Upper lobe of left lung (tissue), 6 donors: ENCODE measurements around the gene FEZ2. TPM values are rescaled to one million over a fixed set of nuclear protein-coding genes. Genes with fewer than 3 reads are reported as not detected.

Experiments
- ATAC-seq, 2 donors: fragments of 200-7000 bp; cut with Tn5 transposase; one replicate each; pipeline ENCODE4 v1.9.1; 2022; ENCODE audit warnings: mild to moderate bottlenecking in 2 of 2, moderate library complexity in 2 of 2; ENCODE audit not compliant: low FRiP score in 2 of 2
- DNase-seq, 2 donors: peaks; one replicate each; pipeline ENCODE4 v3.0.0-alpha.2; 2019 to 2020
- H3K27ac ChIP-seq, 4 donors: fragments of 200-600 bp; sonication (generic); one replicate each; pipeline ENCODE4 v1.5.1; 2016 to 2019
- H3K27me3 ChIP-seq, 4 donors: fragments of 200-600 bp; sonication (generic); one replicate each; pipeline ENCODE4 v1.5.1; 2017 to 2019
- H3K36me3 ChIP-seq, 4 donors: fragments of 200-600 bp; sonication (generic); one replicate each; pipeline ENCODE4 v1.5.1; 2016 to 2019
- H3K4me1 ChIP-seq, 4 donors: fragments of 200-600 bp; sonication (generic); one replicate each; pipeline ENCODE4 v1.5.1; 2018 to 2019
- H3K4me3 ChIP-seq, 4 donors: fragments of 200-600 bp; sonication (generic); one replicate each; pipeline ENCODE4 v1.5.1; 2017 to 2019; ENCODE audit warnings: mild to moderate bottlenecking in 2 of 4, moderate library complexity in 1 of 4
- H3K9me3 ChIP-seq, 4 donors: fragments of 200-600 bp; sonication (generic); one replicate each; pipeline ENCODE4 v1.5.1; 2018 to 2019
- EP300 ChIP-seq, 4 donors: sonication (generic); formaldehyde crosslinking; IDR thresholded peaks; one replicate each; pipeline ENCODE4 v1.5.1; 2017; ENCODE audit warnings: antibody characterized with exemption in 4 of 4, control low read depth in 2 of 4
- POLR2A ChIP-seq, 4 donors: fragments of 450-650 bp; IDR thresholded peaks; one replicate each; pipeline ENCODE4 v1.5.1; 2016 to 2017; ENCODE audit warnings: antibody characterized with exemption in 4 of 4, mild to moderate bottlenecking in 2 of 4
- POLR2AphosphoS5 ChIP-seq, 2 donors: sonication (generic); formaldehyde crosslinking; IDR thresholded peaks; one replicate each; pipeline ENCODE4 v1.5.1; 2017; ENCODE audit warnings: antibody characterized with exemption in 2 of 2
- WGBS, 2 donors: methylation state at CpG; one replicate each; pipeline ENCODE4 v1.1.5; 2017 to 2018; 5-methylcytosine and 5-hydroxymethylcytosine counted together
- total RNA-seq, 6 donors: library from RNA; depleted of rRNA in 4 of 6; stranded (reverse); fragments of >200 nt in 4 of 6; gene quantifications; one replicate each; pipeline versions ENCODE4 v1.1.0 to v1.2.1, GENCODE V29; 2016 to 2021
- TF ChIP-seq, protein P1 (sequence below), 6 experiments: fragments of 450-650 bp in 4 of 6; fragments of 200-600 bp in 2 of 6; sonication (generic) in 2 of 6; IDR thresholded peaks; one replicate each; pipeline ENCODE4 v1.5.1; 2016 to 2019; ENCODE audit warnings: antibody characterized with exemption in 6 of 6
- donor health status: DM: no; HTN: no; CAD: no; lungs with moderate emphysema.
- donor health status: DM: no; HTN: yes; CAD: no; lungs with severe emphysema.

The FEZ2 gene
- total RNA-seq, 6 donors from 2014 or later: 38.2 to 81.1 (median 43.1) TPM

DNA sequence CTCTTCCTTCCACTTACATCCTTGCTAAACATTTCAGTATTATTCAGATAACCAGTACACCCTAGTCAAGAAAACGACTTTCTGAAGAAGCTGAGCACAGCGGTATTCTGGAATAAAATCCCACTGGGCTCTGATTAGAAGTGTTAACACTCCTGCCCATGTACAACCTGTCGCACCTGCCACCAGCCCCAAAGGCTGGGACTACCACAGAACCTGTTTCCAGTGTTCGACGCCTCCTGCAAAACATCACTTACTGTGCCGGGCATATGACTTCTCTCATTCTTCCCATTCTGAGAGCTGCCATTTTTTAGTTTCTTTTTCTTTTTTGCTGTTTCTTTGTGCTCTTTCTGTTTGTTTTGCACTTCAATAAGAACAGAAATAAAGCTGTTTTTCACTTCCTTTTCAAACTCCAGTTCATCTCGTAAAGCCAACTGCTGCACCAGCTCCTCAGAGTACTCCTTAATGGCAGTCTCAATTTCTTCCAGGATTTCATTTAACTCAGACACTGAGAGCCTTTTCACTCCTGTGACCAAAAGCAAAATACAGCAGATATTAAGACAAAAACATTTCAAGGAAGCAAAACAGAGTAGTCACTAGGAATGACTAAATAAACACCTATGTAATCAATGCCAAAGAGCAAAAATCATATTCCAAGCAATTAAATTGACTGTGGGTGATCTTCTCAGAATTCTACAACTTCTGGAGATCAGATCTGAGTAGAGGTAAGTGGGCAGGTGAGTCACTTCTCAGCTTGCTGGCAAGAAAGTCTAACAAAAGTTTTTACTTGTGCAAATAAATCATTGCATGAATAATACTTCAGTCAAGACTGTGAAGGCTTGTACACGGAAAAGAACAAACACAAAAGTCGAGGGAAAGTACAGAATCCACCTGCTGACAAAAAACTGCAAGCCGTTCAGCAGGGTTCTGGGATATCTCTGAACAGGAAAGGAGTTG lies 19.3 kb downstream of the FEZ2 start:
- H3K4me1 ChIP-seq: peaks cover 0 to 16% (median 9%) of the 10 kb centered on the region in 4 donors
- peak; percentile 54 to 84 for ATAC-seq
- peak in 1 of 2 donors; percentile 64 for DNase-seq
- peak overlapping the region; percentile 22 to 63 (median 42) for H3K27ac ChIP-seq
- peak overlapping the region in 2 of 4 donors; percentile 17 to 24 for H3K4me3 ChIP-seq
- 59 to 73% methylated on average over 10 of the region's 10 CpGs for WGBS, 2 donors
- no peaks in the 10 kb centered on the region for H3K27me3 ChIP-seq
- H3K9me3 ChIP-seq: no peaks in the 10 kb centered on the region
- H3K36me3 ChIP-seq: peaks cover 3 to 89% (median 29%) of the 10 kb centered on the region in 4 donors
- TF ChIP-seq POLR2A (IDR thresholded peaks at IDR 0.05) (no peak), EP300 (IDR thresholded peaks at IDR 0.05) (peak in 1 of 4 donors; percentile 30)

DNA sequence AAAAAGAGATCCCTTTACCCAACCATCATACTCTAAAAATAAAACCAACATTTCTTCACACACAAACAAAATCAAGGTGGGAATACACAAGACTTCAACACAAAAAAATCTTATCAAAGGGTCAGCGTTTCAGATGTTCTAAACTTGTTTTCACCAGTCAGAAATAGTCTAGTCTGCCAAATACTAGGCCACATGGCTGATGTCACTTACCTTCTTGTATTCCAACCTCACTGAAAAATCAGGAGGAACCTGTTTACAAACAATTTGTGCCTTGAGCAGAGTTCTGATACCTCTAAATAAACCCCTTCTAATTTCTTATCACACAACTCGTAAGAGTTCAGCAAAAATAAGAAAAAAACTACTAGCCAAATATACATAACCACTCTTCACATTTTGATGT lies 20.1 kb downstream of the FEZ2 start:
- Histone ChIP-seq H3K4me1 (peaks cover 0 to 16% (median 9%) of the 10 kb centered on the region in 4 donors), H3K36me3 (peaks cover 3 to 87% (median 29%) of the 10 kb centered on the region in 4 donors), H3K27me3 (no peaks in the 10 kb centered on the region), H3K27ac (peak overlapping the region in 3 of 4 donors; percentile 28 to 55 (median 37)), H3K9me3 (no peaks in the 10 kb centered on the region), H3K4me3 (peak overlapping the region in 2 of 4 donors; percentile 17 to 24)
- no peak for ATAC-seq
- no peak for DNase-seq
- WGBS, 2 donors: 73 to 83% methylated on average over 2 of the region's 2 CpGs
- no peak for TF ChIP-seq POLR2A (IDR thresholded peaks at IDR 0.05)
- TF ChIP-seq, protein P1, sequence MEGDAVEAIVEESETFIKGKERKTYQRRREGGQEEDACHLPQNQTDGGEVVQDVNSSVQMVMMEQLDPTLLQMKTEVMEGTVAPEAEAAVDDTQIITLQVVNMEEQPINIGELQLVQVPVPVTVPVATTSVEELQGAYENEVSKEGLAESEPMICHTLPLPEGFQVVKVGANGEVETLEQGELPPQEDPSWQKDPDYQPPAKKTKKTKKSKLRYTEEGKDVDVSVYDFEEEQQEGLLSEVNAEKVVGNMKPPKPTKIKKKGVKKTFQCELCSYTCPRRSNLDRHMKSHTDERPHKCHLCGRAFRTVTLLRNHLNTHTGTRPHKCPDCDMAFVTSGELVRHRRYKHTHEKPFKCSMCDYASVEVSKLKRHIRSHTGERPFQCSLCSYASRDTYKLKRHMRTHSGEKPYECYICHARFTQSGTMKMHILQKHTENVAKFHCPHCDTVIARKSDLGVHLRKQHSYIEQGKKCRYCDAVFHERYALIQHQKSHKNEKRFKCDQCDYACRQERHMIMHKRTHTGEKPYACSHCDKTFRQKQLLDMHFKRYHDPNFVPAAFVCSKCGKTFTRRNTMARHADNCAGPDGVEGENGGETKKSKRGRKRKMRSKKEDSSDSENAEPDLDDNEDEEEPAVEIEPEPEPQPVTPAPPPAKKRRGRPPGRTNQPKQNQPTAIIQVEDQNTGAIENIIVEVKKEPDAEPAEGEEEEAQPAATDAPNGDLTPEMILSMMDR (IDR thresholded peaks at IDR 0.05): no peak

DNA sequence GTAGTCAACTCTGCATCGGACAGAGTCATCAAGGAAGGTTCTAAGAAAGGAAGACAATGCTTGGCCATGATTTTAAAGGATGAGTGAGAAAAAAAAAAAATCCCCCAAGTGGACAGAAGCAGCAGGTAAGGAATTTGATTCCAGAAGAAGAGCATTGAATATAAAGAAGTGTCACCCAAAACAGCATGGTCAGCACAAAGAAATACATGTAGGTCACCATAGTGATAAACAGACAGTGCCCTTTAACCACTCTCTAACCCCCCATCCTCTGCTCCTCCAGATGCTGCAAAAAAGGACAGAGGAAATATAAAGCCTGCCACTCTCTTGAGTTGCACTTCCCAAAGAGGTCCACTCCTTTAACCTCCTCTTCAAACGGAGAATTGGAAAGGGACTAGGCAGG lies 23.4 kb downstream of the FEZ2 start:
- H3K36me3 ChIP-seq: peaks cover 3 to 68% (median 13%) of the 10 kb centered on the region in 4 donors
- H3K27me3 ChIP-seq: no peaks in the 10 kb centered on the region
- H3K4me1 ChIP-seq: peaks cover 0 to 14% (median 6%) of the 10 kb centered on the region in 4 donors
- no peak for DNase-seq
- TF ChIP-seq POLR2A (IDR thresholded peaks at IDR 0.05) (no peak), EP300 (IDR thresholded peaks at IDR 0.05) (no peak), POLR2AphosphoS5 (IDR thresholded peaks at IDR 0.05) (no peak)
- TF ChIP-seq, protein P1 (IDR thresholded peaks at IDR 0.05): no peak
- 86 to 93% methylated on average over 2 of the region's 2 CpGs for WGBS, 2 donors
- ATAC-seq: no peak
- no peaks in the 10 kb centered on the region for H3K9me3 ChIP-seq
- no peak overlapping the region for H3K4me3 ChIP-seq
- H3K27ac ChIP-seq: no peak overlapping the region

GRCh38 chr2:36573165-36573564 lies 24.8 kb downstream of the FEZ2 start:
- no peak overlapping the region for H3K27ac ChIP-seq
- ATAC-seq: no peak
- TF ChIP-seq POLR2AphosphoS5 (IDR thresholded peaks at IDR 0.05) (no peak), POLR2A (IDR thresholded peaks at IDR 0.05) (no peak), EP300 (IDR thresholded peaks at IDR 0.05) (no peak)
- TF ChIP-seq, protein P1 (IDR thresholded peaks at IDR 0.05): no peak
- peaks cover 2 to 54% (median 6%) of the 10 kb centered on the region in 4 donors for H3K36me3 ChIP-seq
- H3K27me3 ChIP-seq: no peaks in the 10 kb centered on the region
- DNase-seq: no peak
- H3K9me3 ChIP-seq: no peaks in the 10 kb centered on the region
- peaks cover 0 to 16% (median 12%) of the 10 kb centered on the region in 4 donors for H3K4me1 ChIP-seq
- no peak overlapping the region for H3K4me3 ChIP-seq
- 70 to 71% methylated on average over 1 of the region's 1 CpG for WGBS, 2 donors

- ATAC-seq (no peak), DNase-seq (no peak)
- Histone ChIP-seq H3K36me3 (peaks cover 0 to 49% (median 2%) of the 10 kb centered on the region in 4 donors), H3K4me3 (no peak overlapping the region), H3K27ac (no peak overlapping the region), H3K4me1 (peaks cover 0 to 16% (median 10%) of the 10 kb centered on the region in 4 donors), H3K9me3 (no peaks in the 10 kb centered on the region), H3K27me3 (no peaks in the 10 kb centered on the region)
- WGBS, 2 donors: 87 to 91% methylated on average over 4 of the region's 4 CpGs
- no peak for TF ChIP-seq POLR2A (IDR thresholded peaks at IDR 0.05)
- TF ChIP-seq, protein P1 (IDR thresholded peaks at IDR 0.05): no peak
- no peak for TF ChIP-seq EP300 (IDR thresholded peaks at IDR 0.05)
- no peak for TF ChIP-seq POLR2AphosphoS5 (IDR thresholded peaks at IDR 0.05)
Observed at GRCh38 chr2:36572719-36573059, 25.3 kb downstream of the FEZ2 start.
